T1000 (cell line): ENCODE data around the gene LMNB1.

Source experiments
- DNase-seq: peaks from one replicate; lab custom pipeline; 2025; ENCODE audit warnings: mixed read lengths; lab: John Stamatoyannopoulos, UW

LMNB1 gene

GRCh38 chr5:126855266-126855665 is 78.3 kb downstream of the LMNB1 start:
- DNase-seq = no peak

DNA sequence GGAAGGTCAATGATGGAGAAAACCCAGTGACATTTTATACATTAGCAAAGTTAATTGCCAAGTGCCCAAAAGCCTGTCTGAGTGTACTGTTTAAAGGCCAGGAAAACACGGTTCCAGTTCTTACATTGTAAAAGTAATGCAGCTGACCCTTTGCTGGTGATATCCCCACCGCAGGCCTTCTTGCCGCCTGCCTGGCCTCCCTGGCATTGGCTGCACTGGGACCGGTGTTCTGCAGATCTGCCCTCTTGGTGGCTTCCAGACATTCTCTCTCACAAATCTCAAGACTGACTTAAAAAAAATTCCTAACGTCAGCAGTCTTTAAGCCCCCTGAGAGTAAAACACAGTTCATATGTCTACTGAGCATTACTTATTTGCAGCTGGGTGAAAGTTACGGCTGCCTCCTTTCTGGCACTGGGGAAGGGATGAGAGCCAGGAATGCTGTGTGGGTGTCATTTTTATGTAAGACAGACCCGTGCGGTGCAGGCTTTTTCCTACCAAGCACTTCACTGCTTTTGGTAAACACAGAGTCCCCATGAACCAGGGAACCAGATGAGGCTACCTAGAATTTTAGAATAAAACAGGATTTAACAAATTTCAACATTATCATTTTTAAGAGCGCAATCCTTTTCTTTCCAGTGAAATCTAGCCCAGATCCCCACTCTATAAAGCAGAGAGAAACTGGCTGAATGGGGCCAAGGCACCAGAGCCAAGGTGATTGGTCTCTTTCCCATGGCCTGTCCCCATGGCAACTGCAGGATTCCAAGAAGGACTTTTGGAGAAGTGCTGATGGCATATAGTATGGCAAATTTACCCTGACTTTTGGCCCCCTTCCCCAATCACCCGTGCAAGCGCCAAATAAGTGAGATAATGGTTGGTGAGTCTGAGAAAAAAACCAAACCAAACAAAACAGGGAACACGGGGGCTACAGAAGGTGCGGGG is 80.8 kb downstream of the LMNB1 start:
- DNase-seq = no peak

GRCh38 chr5:126858441-126858840 is 81.5 kb downstream of the LMNB1 start:
- no peak for DNase-seq

DNA sequence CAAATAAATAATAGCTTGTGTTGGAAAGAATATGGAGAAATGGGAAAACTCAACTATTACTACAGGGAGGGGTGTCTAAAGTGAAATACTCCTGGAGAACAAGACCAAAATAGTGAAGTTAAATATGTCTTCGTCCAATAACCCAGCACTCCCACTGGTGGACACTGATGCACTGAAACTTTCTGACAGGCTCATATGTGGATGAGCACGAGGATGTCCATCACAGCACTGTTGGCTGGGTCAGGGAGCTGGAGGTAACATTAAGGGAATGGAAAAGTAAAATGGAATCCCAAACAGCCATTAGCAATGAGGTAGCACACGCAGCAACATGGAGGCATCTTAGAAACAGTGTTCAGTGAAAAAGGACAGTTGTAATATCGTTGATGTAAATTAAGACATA is 86.5 kb downstream of the LMNB1 start:
- no peak for DNase-seq

DNA sequence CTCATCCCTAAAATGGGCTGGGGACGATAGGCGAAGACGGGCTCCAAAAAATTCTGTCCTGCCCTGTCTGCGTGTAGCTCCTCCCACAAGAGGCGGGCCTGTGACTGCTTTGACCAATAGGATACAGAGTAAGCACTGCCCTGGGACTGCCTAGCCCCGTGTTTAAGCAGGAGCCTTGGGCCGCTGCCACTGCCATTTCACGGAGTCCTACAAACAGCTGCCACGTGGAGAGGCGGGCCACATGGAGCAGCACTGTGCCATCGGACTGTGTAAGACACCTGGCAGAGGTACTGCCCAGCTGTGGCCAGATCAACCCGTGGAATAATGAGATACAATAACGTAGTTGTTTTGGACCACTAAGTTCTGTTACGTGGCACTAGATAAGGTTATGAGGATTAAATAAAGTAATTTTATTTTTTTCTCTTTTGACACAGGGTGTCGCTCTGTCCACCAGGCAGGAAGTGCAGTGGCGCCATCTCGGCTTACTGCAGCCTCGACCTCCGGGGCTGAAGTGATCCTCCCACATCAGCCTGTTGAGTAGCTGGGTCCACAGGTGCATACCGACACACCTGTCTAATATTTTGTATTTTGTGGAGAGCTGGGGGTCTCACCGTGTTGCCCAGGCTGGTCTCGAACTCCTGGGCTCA is 87.2 kb downstream of the LMNB1 start:
- DNase-seq = no peak

GRCh38 chr5:126865299-126865698 is 88.4 kb downstream of the LMNB1 start:
- no peak for DNase-seq

GRCh38 chr5:126866851-126867636 is 90.1 kb downstream of the LMNB1 start:
- DNase-seq = no peak

DNA sequence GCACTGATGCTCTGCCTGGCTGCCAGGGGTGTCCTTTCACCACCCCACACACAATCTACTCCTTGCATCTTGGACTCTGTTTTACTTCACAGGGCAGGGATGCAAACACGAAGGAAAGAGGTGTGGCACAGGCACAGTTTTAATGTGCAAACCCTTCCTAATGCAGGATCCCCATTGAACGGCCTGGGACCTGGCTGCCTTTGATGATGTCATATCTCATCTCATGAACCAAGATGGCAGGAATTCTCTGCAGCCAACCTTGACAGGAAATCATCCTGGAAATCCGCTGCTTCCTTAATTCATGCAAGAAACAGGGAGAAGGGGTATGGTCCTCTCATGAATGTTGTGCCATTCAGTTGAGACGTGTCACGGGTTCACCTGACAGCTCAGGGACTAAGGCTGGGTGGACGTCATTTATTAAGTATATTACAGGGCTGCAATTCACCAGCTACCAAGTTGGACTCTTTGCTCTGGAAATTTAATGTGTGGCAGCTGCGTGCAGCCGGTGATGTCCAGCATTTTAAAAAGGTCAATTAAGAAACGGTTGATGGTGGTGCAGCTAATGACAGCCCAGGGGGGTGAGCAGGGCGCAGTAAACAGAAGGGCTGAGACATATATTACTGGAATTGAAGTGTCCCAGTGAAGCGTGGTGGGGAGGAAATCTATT is 91.5 kb downstream of the LMNB1 start:
- no peak for DNase-seq

GRCh38 chr5:126869005-126869451 is 92.1 kb downstream of the LMNB1 start:
- no peak for DNase-seq

DNA sequence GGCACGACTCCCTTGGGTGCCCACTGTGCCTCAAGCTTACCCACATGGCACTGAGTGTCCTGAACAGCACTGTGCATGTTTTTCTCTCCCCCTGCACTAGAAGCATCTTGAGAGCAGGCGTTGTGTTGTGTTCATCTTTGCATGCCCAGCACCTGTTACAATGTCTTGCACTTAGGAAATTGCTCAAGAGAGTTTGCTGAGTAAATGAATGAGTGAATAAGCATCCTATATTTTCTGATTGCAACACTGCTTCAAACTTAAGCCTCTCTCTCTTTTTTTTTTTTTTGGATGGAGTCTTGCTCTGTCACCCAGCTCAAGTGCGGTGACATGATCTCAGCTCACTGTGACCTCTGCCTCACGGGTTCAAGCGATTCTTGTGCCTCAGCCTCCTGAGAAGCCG is 94.5 kb downstream of the LMNB1 start:
- no peak for DNase-seq

DNA sequence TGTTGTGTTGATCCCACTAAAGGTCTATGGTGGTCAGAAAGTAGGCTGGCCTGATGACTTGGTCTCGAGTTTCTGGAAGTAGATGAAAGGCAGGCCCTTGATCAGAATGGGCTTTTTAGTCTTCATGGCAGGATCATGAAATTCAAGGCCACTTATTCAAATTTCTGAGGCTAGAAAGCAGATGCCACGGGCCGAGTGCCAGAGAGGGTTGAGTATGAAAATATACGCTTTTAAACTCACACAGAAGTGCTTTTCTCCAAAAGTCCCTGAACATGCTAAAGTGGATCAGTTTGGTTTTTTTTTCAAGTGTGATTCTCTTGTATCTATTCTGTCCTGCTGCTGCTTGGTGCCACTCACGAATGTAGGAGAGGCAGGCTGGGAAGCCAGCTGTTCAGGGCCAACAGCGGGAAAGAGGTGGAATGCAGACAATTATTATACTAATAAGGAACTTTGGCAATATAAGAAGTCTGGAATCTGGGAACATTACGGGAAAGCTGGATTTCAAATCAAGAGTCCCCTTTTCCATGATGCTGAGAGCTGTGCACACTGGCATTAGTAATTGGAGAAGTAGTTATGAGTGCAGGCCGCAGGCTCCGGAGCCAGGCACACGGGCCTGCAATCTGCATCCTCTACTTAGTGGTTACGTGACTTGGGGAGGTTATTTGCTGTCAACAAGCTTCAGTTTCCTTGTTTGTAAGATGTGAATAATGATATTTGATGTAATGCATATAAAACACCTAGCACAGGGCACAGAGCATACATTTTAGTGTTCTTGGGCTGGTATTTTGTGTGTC is 95.8 kb downstream of the LMNB1 start:
- no peak for DNase-seq

- DNase-seq = no peak
These were observed 98.4 kb downstream of the LMNB1 start for GRCh38 chr5:126875303-126875785.

- no peak for DNase-seq
These were observed 100.7 kb downstream of the LMNB1 start for GRCh38 chr5:126877602-126878001.

DNA sequence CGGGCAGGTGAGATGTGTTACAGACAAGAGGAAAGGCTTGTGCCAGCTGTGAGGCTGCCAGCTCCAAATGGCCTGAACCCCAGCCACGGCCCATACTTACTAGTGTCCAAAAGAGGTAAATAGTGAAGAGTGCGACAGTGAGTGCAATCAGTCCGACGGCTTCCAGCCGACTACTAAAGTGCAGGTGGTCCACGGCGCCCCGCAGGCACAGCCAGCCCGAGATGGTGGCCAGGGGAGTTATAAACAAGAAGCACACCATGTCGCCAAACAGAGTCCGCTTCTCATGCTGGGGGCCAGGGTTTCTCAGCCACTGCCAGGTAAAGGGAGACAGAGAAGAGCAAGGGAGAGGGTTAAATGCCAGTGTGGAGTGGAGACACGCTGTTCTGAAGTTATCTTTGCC is 101.1 kb downstream of the LMNB1 start:
- DNase-seq = no peak

DNA sequence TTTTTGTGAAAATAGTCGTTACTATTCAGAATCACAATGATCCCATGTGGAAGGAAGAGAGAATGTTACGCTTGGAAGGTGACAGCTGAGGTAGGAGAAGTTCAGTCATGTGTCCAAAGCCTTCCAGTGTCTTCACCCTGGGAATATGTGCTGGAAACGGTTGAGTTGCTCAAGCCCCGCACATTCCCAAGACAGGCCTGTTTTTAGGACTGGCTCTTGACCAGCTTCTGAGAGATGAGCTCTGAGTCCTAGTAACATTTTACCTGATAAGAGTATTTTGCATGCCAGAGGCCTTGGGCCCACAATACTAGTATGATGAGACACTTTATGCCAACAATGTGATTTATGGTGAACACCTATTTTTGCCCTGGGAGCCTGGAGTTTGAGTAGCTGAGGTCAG is 101.7 kb downstream of the LMNB1 start:
- no peak for DNase-seq

DNA sequence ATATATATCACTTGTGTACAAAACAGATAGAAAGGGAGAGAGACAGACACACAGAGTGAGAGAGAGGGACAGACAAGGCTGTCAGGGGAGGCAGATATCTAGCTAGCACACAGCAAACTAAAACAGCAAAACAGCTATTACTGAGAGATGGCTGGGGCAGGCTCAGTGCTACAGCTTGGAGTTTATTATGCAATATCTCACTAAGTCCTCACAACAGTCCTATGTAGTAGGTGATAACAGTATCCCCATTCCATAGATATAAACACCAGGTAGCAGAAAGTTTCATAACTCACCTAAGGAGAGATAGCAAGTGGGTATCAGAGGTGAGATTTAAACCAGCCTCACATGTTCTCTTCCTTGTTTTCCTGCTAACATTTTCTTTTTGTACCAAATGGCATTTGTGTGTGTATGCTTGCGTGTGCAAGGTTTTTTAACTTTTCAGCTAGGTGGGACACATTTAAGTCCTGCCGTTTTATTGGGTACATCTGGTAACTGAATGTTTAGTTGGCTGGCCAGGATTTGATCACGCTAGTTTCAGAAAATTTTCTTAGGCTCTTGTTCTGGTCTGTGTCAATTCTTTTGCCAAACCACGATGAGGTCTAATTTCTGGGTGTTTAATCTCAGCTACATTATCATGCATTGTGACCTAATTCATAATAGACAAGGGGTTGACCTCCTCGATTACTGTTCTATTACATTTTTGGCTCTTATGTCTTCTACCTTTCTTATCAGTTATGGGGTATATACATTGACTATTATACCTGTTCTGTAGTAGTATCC is 105.1 kb downstream of the LMNB1 start:
- DNase-seq = no peak

GRCh38 chr5:126883564-126884245 is 106.8 kb downstream of the LMNB1 start:
- no peak for DNase-seq

DNA sequence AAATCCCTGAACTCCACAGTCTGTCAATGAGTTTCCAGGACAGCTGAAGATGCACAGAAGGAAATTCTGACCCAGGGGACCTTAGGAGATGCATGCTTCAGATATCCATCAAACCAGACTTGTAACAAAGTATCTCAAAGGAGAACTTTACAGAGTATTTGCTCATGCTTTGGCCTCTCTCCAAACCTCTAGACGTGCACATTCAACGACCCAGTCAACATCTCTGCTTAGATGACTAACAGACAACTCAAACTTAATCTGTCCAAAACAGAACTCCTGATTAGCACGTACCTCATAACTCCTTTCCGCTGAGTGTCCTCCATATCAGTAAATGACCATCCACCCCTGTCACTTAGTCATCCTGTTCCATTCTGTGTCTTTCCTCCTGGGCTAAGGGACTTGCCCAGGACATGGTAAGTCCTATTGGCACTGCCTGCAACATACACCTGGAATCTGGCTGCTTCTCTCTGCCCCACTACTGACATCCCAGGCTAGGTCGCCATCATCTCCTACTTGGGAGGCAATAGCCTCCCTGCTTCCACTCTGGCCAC is 107.4 kb downstream of the LMNB1 start:
- DNase-seq = peak; percentile 43
